Activated gamma-delta T cell (primary cell): Measurements from ENCODE around the gene PKMYT1.

Experiments
- DNase-seq: peaks from one replicate; lab custom pipeline; 2025; lab: John Stamatoyannopoulos, UW

PKMYT1 gene

DNA sequence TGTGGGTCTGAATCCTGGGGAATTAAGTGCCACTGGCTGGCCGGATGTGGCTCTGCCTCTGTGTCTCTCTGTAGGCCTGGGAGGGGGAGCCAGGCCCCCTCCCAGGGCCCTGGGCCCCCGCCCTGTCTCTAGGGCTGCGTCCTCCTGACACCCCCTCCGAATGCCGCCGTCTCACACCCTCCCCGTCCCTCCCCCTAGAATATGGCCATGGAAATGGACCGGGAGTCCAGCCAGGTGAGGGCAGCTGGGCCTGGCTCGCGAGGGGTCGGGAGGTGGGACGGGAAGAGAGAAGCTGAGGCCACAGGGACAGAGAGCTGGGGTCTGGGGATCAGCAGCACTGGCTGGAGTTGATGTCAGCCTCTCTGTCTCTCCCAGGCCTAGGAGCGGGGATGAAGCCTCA, 16.1 kb upstream of the PKMYT1 start:
- no peak for DNase-seq

DNA sequence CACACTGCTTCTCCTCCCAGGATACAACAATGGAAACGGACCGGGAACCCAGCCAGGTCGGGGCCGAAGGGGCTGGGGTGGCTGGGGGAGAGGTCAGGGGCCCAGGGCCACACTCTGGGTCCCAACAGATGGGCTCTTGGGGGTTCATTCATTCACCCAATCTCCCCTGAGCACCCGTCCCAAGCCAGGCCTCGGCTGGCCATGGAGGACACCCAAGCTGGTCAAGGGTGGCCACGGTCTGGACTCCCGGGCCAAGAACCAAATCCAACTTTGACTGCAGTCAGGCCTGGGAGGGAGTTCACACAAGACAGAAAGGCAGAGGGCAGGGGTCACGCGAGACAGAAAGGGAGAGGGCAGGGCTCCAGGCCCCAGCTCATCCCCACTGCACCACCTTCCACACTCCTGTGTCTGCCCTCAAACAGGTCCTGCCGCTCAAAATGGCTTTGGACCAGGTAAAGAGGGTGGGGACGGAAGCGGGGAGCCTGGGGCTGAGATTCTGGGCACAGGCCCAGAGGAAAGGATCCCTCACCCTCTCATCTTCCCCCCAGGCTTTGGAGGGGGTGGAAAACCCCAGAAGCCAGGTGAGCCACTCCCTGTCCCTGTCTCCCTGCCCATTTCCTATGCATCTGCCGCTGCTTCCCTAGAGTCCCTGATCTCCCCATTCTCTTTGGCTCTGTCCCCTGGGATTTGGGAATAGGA, 12.3 kb upstream of the PKMYT1 start:
- DNase-seq: no peak

DNA sequence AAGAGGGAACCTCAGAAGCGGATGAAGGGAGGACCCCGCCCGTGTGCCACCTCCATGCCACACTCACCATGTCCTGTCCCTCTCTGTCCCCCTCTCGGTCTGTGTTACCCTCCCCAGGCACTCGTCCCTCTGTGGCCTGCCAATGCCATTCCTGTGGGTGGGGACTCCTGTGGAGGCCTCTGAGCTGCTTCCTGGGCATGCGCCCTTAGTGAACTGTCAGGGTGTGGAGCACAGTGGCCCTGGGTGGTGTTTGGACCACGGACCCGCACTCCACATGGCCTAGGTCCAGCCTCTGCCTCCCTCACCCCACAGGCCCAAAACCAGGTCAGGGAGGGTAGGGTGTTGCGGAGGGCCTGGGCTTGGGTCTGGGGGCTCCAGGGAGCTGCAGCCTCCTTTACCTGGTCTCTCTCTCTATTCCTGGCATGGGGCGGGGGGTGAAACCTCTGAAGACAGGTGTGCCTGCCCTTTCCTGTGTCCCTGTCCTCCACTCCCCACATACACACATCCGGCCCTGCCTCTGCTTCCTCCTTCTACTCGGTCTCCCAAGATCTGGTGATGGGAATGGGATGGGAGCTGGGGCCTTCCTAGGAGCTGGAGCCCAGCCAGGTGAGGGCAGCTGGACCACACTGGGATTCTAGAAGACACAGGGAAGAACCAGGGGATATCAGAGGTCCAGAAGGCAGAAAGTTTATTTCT, 11.5 kb upstream of the PKMYT1 start:
- no peak for DNase-seq

DNA sequence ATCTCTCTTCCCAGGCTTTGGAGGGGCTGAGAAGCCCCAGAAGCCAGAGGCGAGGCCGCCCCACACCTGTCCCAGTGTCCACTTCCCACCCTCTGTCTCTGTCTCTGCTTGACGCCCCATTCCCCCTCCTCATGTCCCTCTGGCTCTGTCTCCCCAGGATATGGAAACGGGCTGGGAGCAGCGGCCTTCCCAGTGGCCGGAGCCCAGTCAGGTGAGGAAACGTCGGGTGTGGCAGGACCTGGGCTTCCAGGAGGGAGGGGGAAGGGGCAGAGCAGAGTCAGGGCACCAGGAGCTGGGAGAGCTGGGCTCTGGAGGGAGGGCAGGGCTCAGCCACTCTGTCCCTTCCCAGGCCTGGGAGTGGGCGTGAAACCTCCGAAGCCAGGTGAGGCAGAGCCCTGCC, 10.6 kb upstream of the PKMYT1 start:
- DNase-seq: no peak

DNA sequence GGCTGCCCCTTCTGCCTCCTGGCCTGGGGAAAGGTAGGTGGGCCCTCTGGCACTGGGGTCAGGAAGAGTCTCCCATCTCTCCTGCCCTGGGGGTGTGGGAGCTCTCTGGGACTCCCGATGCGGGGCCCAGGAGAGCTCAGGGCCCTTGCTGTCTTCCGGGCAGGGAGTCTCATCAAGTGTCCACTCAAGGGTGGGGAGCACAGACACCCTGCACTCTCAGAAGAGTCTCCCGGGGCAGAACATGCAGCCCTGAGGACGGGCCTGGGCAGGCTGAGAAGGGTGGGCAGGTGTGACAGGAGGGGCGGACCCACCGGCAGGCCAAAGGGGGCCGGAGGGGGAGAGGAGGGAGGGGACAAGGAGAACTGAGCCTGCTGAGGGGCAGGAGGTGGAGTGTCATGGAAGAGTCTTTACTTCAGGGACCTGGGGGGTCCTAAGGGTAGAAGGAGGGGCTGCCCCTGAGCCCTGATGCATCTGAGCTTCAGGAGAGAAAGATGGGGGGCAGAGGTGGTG, 8.4 kb upstream of the PKMYT1 start:
- DNase-seq: no peak

DNA sequence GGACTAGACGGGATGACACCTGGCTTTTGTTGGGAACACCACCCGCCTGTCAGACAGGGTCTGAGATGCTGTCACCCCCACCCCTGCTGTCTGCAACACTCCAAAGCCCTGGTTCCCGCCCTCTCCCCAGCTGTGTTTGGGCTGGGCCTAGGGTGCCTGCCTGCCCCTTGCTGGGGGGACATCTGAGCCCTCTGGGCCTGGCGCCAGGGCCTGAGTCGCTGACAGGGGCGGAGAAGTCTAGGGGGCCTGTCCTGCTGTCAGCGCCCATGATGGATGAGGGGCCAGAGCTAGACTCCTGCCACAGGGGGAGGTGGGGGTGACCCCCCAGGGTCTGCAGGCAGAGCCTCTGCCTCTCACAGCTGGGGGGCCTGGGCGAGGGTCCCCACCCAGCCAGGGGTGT, 7.6 kb upstream of the PKMYT1 start:
- DNase-seq: no peak

DNA sequence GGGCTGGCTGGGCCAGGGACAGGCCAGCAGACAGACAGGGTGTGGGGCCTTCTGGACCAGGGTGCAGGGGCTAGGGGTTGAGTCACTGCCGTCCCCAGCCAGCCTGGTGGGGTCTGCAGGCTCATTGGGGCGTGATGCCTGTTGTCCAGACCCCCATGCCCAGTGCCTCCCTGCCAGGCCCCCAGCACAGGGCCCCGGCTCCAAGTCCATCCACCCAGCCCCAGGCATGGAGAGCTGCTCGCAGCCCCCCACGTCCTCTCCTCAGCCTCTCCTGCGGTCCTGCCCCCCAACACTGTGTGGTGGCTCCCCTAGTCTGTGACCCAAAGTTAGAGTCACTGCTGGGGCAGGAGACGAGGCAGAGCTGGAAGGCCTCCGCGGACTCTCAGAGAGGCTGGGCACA, 7.0 kb upstream of the PKMYT1 start:
- no peak for DNase-seq

DNA sequence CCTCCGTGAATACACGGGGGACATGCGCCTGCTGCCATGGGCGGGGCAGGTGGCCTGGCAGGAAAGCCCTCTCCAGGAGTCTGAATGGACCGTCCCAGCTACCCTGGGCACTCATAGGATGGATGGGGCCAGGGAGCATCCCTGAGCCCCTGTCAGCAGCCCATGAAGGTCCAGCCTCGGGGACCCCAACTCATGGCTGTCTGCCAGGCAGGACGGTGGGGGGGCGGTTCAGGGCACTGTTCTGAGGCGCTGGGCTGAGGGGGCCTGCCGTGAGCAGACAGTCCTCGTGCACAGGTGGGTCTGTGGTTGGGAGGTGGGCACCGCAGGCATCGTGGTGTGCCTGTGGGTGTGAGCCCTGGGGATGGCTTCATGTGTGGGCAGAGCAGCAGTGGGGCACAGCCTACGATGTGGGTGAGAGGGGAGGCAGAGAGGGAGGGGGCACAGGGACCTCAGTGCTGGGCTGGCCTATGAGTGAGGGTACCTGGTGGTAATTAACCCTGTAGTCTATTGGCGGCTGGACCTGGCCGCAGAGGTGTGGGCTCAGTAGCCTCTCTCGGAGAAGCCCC, 6.5 kb upstream of the PKMYT1 start:
- no peak for DNase-seq

DNA sequence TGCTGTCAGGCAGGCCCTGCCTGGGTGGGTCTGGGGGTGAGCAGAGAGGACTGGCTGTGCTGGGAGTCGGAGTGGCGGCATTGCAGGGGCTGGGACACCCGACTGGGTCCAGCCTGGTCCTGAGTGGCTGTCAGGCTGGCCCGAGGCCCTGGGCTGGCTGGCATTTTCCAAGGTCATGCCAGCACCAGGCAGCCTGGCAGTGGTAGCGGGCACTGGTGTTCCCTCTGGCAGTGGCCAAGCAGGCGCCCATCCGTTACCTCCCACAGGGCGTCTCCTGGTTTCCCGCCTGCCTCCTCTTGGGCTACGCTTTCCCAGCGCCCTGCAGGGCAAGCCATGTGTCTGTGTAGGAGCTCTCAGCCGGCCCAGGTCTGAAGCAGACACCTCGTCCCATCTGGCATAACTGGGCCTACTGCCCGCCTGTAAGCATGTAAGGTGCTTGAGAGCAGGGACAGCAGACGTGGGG, 5.7 kb upstream of the PKMYT1 start:
- no peak for DNase-seq

DNA sequence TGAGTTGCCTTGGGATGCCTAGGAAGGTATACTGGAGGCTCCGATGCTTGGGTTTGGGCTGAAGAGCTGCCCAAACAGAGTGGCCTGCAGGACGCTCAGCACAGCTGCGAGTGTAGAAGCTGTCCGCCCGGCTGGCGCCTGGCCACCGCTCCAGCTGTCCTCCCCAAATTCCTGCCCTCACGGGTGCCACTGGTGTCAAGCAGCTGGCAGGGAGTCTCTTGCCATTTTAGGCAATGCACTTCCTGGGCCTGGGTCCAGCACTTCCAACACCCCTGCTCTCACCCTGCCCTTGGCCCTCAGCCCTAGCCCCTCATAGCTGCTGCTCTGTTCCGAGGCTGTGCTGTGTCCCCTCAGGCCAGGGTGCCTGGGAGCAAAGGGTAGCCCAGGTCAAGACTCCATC, 5.2 kb upstream of the PKMYT1 start:
- no peak for DNase-seq

DNA sequence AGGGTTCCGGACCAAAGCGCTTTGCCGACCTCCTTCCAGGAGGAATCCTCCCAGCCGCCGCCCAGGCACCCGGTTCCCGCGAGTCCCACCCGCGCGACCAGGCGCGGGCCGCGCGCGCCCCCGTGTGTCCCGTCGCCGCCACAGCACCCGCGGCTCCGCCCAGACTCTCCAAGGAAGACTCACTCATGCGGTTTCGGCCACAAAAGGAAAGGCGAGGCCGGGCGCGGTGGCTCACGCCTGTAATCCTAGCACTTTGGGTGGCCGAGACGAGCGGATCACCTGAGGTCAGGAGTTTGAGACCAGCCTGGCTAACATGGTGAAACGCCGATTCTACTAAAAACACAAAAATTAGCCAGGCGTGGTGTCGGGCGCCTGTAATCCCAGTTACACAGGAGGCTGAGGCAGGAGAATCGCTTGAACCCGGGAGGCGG, 3.5 kb upstream of the PKMYT1 start:
- DNase-seq: peak; percentile 42

DNA sequence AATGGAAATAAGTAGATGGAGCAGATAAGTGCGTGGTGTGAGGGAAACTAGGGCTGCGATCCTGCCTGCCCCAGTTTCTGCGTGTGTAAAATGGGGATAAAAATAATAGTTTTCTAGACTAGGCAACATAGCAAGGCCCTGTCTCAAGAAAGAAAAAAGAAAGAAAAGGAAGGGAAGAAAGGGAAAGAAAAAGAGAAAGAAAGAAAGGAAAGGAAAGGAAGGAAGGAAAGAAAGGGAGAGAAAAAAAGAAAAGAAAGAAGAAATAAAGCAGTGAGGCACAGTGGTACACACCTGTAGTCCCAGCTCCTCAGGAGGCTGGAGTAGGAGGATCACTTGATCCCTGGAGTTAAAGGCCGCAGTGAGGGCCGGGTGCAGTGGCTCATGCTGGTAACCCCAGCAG, 2.2 kb upstream of the PKMYT1 start:
- DNase-seq: no peak

DNA sequence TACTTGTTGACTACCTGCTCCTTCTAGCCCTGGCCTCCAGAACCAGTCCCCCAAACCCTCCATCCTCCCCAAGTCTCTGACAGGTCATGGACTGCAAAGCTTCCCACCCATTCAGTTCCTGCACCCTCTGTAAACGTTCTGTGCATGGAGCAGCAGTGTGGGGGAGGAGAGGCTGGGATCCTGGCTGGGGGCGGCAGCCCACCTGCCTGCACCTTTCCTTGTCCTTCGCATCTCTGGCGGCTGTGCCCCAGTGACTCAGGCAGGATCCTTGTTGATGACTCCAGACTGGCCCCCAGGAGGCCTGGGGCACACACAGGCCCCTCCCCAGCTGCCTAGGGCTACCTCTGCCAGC, 1.6 kb upstream of the PKMYT1 start:
- no peak for DNase-seq

DNA sequence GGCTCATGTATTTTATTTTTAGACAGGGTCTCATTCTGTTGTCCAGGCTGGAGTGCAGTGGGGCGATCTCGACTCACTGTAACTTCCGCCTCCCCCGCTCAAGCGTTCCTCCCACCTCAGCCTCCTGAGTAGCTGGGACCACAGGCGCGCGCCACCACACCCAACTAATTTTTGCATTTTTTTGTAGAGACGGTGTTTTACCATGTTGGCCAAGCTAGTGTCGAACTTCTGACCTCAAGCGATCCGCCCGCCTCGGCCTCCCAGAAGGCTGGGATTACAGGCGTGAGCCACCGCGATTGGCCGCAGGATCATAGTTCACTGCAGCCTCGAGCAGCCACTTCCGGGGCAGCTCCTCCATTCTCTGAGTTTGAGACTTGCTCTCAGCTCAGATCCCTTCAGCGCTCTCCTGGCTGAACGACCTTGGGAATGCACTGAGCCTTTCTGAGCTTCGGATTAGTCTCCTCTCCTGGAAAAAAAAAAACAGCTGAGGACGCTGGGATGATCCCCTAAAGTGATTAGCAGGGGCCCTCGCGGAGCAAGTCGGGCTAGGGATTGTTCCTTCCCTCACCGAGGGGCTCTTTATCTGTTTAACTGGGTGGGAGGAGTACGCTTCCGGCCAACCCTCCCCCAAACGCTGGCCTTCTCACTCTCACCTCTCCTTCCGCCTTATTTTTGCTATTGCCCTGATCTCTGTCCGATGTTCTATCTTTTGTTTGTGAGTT, 1.1 kb upstream of the PKMYT1 start:
- DNase-seq: no peak

DNA sequence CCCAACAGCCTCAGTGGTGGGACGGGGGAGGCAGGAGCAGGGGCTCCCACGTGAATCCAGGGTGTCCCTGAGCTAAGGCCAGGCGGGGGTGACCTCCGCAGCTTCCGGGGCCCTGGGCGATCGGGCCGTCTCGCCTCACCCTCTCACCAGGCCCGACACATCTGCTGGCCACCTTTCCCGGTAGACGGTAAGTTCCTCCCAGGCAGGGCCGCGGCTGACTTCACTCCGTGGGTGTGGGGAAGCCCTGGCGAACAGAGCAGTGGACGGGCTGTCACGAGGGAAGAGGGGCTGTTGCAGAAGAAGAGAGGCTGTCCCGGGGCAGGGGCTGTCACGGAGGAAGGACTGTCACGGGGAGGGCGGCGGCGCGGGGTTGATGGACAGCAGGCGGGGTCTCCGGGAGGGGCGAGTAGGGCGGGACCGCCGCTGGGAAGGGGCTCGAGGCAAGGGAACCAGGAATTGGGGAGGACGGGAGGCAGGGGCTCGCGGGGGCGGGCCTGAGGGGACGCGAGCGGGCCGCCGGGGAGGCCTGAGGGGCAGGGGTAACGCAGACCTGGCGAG, 498 bp downstream of the PKMYT1 start:
- DNase-seq: no peak

DNA sequence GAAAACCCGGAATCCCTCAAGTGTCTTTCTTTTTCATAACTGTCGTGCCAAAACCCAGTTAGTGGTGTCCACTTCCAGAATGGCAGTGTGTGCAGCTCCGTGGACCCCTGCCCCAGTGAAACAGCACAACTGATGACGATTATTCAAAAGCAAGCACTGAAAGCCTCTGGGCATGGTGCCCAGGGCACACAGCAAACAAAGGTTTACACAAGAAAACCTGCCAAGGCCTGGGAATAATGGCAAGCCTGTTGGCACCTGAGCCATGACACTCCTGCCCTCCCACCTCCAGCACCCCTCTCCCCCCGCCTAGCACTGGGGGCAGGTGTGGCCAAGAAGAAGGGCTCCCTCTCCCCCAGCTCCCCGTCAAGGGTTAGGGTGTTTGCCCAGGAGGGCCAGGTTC, 2.8 kb downstream of the PKMYT1 start:
- no peak for DNase-seq

DNA sequence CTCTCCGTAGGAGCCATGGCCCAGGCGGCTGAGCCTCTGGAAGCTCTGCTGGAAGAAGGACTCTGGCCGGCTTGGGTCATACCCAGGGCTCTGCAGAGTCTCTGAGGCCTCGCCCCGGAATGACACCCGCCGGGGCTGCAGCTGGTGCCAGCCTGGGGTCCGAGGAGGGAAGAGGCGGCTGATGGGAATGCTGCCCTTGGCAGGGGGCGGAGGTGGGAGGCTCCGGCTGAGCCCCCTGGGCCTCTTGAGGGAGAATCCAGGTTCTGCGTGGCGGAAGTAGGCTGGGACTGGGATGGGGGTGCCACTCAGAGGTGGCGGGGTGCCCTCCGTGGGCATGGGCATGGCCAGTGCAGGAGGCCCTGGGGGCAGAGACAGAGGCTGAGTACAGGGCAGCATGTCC, 3.6 kb downstream of the PKMYT1 start:
- no peak for DNase-seq

DNA sequence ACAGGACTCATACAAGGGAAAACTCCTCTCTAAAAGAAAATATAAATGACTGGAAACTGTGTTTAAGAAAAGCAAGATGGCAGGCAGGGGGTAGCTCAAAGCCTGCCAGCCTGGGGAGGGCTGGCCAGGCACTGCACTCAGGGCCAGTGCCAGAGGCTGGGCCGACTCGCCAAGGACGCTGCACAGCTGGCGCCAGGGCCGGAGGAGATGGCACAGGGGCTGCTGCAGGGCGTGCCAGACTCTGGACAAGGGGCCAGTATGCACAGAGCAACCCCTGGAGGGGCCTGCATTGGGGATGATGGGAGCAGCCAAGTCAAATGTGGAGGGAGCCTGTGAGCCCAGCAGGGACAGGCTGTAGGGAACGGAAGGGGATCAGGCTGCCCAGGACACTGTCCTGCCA, 4.0 kb downstream of the PKMYT1 start:
- no peak for DNase-seq

DNA sequence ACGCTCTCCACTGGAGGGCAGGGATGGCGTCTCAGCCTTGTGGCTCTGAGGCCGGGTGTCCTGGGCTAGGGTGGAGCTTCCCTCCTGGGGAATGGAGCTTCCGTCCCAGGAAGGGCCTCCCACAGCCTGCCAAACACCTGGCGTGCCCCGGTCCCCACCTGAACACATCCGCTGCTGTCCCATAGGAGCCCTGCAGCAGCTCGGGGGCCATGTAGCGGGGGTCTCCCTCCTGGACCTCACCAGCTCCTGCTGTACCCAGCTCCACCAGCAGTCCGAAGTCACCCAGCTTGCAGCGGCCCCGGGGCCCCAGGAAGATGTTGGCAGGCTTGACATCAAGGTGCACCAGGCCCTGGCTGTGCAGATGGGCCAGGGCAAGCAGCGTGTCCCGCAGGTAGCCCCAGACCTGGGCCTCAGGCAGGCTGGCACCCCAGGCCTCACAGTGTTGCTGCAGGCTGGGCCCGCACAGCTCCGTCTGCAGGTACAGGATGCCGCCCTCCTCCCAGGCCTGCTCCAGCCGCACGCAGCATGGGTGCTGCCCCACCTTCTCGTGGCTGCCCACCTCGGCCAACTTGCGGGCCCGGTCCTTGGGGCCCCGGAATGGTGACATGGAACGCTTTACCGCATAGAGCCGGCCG, 5.0 kb downstream of the PKMYT1 start:
- no peak for DNase-seq

DNA sequence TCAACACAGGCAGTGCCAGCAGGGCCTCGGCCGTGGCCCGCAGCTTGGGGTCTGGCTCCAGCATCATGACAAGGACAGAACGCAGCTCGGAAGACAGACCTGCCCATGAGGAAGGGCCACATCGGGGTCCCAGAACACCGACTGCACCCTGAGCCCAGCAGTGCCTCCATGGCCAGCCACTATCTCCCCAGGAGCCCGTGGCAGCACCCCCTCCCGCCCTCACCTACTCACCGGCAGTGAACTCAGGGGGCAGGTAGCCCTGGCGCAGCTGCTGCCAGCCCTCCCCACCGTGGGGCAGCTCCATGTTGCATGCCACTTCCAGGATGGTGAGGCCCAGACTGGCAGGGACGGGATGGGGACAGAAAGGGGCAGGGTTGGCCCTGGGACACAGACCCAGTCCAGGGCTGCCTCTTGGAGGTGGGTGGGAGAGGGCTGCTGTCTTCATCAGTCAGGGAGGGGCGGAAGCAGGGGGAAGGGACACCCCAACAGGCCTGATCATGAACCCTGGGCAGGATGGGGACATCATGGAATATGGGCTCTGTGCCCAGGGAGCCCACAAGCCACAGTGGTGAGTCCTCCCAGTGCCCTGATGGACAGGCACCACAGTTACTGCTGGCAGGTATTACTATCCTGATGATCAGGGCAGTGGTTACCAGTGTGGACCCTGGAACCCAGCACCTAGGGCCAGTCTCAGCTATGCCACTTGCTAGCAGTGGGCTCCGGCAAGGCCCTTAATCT, 5.8 kb downstream of the PKMYT1 start:
- DNase-seq: no peak
